Heart left ventricle (tissue), 13 donors: Measurements from ENCODE around the gene DPH2.

Experiments
- CTCF ChIP-seq, 12 donors: fragments of 200-600 bp; sonication (generic) in 4 of 12; IDR thresholded peaks; one replicate each; pipeline versions ENCODE4 v1.5.0 to v1.8.0; 2018 to 2022; ENCODE audit warnings: antibody characterized with exemption in 12 of 12, mild to moderate bottlenecking in 5 of 12
- POLR2A ChIP-seq, 2 donors: fragments of 450-650 bp; IDR thresholded peaks; one replicate each; pipeline ENCODE4 v1.6.1; 2017; ENCODE audit warnings: antibody characterized with exemption in 2 of 2, mild to moderate bottlenecking in 2 of 2, moderate library complexity in 2 of 2
- donor health status: ischemic (EF 13 %, LVEDD 7.1; RV severe dilation, severe dysfunction).
- donor health status: DM: no; HTN: yes; CAD: no.
- donor health status: DM: no; HTN: no; CAD: no.
- donor health status: ischemic (EF 25% LVEDD 6.9; RV normal size, moderate dysfunction).
- donor health status: ischemic (EF 25% LVEDD 5.7; RV mildly dilated, moderate dysfunction).
- donor health status: ischemic (EF 35%, LVEDD 5.7; RV mildly dilated, moderate dysfunction).
- donor health status: nonischemic (EF 11% LVEDD 7.7; RV severe dilation, severe dysfunction).
- donor health status: DM: yes; HTN: yes; CAD: no.
- donor health status: PGD.
- donor health status: ischemic (EF 29% LVEDD 5.4; RV normal size, mild dysfunction).
- donor health status: nonischemic (EF 23%, LVEDD 6.1; RV moderate dilation, normal function).

GRCh38 chr1:43987159-43987902 lies 17.5 kb downstream of the DPH2 start:
- TF ChIP-seq CTCF (IDR thresholded peaks at IDR 0.05) = no peak
- no peak for TF ChIP-seq POLR2A (IDR thresholded peaks at IDR 0.05)
